ENCODE data around the gene PLXNA2. TPM values are rescaled to one million over a fixed set of nuclear protein-coding genes. Genes with fewer than 3 reads are reported as not detected.

PLXNA2 gene
- total RNA-seq, 1 experiment from 2014 or later, result 0.89 TPM

- CTCF ChIA-PET, result no interaction called here
Observed at GRCh38 chr1:208117826-208118225, 126.4 kb downstream of the PLXNA2 start.

More at GRCh38 chr1:208117826-208118225, 126.4 kb downstream of the PLXNA2 start:
- no peak overlapping the region for H3K9ac ChIP-seq (ENCODE audit: low read length)
- ChIA-PET POLR2A (no interaction called here), RAD21 (ENCODE audit: low non-redundant PET in 1 of 2, low total read pairs in 2 of 2, uncharacterized antibody in 2 of 2, unreplicated experiment in 2 of 2) (no interaction called here)
- no peak overlapping the region for H2AFZ ChIP-seq (ENCODE audit: low read depth, low read length, poor library complexity, severe bottlenecking)
- ATAC-seq (no peak), DNase-seq (ENCODE audit: low read depth, low spot score) (no peak)
- H3K4me1 ChIP-seq (ENCODE audit: control insufficient read depth in 1 of 2, insufficient read depth in 2 of 2, low read length in 2 of 2), result no peaks in the 10 kb centered on the region
- no peak overlapping the region for H3K4me2 ChIP-seq (ENCODE audit: low read length)
- no TSS peak for BruUV-seq (replicated peaks)
- H3K79me2 ChIP-seq (ENCODE audit: insufficient read depth, low read length), result no peaks in the 10 kb centered on the region
- TF ChIP-seq CBX3 (IDR thresholded peaks at IDR 0.05; ENCODE audit: low read depth) (no peak), CEBPB (IDR thresholded peaks at IDR 0.05; ENCODE audit: low read depth) (no peak), ELF1 (IDR thresholded peaks at IDR 0.05; ENCODE audit: borderline replicate concordance, low read depth) (no peak), ZFX (IDR thresholded peaks at IDR 0.05) (no peak), TCF7L2 (IDR thresholded peaks at IDR 0.05; ENCODE audit: borderline replicate concordance, extremely low read depth, insufficient read depth, insufficient read length) (no peak), FOSL1 (IDR thresholded peaks at IDR 0.05; ENCODE audit: low read depth) (no peak), SIN3A (IDR thresholded peaks at IDR 0.05; ENCODE audit: low read depth) (no peak), SP1 (IDR thresholded peaks at IDR 0.05; ENCODE audit: low read depth) (no peak), YY1 (IDR thresholded peaks at IDR 0.05; ENCODE audit: extremely low read depth, insufficient replicate concordance, low read depth, low read length) (no peak), EGR1 (IDR thresholded peaks at IDR 0.05; ENCODE audit: low read depth) (no peak), CTCF (IDR thresholded peaks at IDR 0.05 in 2 of 3, conservative IDR thresholded peaks at IDR 0.05 in 1 of 3; ENCODE audit: borderline replicate concordance in 1 of 3, insufficient read depth in 1 of 3, low read depth in 2 of 3, low read length in 2 of 3) (no peak), EZH2 (IDR thresholded peaks at IDR 0.05) (no peak), POLR2AphosphoS5 (IDR thresholded peaks at IDR 0.05; ENCODE audit: low read depth, low read length) (no peak), EZH2phosphoT487 (IDR thresholded peaks at IDR 0.05; ENCODE audit: borderline replicate concordance) (no peak), SRF (IDR thresholded peaks at IDR 0.05; ENCODE audit: low read depth) (no peak), MAX (IDR thresholded peaks at IDR 0.05) (no peak), ZNF274 (IDR thresholded peaks at IDR 0.05; ENCODE audit: low read depth, low read length) (no peak)
- peaks cover 6% of the 10 kb centered on the region; the same call in 1 of the 2 replicates for H3K27me3 ChIP-seq (ENCODE audit: insufficient read depth, low read length)
- no peaks in the 10 kb centered on the region for H3K36me3 ChIP-seq (ENCODE audit: control insufficient read depth in 1 of 2, insufficient read depth in 2 of 2, low read length in 2 of 2)
- H3K4me3 ChIP-seq (replicated peaks in 1 of 2; ENCODE audit: low read depth in 1 of 2, low read length in 2 of 2), result no peak overlapping the region
- H4K20me1 ChIP-seq (ENCODE audit: insufficient read depth), result no peaks in the 10 kb centered on the region
- no peak overlapping the region for H3K27ac ChIP-seq (ENCODE audit: low read depth, low read length)
- intact Hi-C loops (cut with micrococcal nuclease), result no loop called here
- no peaks in the 10 kb centered on the region for H3K9me3 ChIP-seq (ENCODE audit: control insufficient read depth in 1 of 2, insufficient read depth in 1 of 2, low read depth in 1 of 2, low read length in 2 of 2)
- H3K9me2 ChIP-seq (ENCODE audit: insufficient read depth), result no peaks in the 10 kb centered on the region

All from HCT116 (cell line).